Measurements from ENCODE around the gene LRRTM4.

DNA sequence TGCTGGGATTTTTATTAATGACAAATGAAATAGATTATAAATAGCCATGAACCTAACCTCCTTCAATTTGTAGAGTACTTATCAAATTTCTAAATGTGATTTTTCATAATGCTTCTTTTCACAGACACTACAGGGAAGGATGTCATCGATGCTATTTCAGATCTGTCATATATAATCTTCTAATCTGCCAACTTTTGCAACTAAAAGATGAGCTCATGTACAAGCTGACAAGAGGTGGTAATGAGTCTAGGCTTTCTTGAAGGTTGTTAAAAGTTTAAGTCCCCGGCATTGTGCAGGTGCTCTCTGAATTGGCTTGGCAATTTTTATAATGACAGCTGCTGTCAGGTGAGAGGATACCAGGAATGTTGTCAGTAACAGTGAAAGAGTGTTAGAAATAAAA, 320.4 kb downstream of the LRRTM4 start:
- TF ChIP-seq POLR2AphosphoS5 (IDR thresholded peaks at IDR 0.05; ENCODE audit: low read depth, low read length) (no peak), TAF1 (IDR thresholded peaks at IDR 0.05; ENCODE audit: borderline replicate concordance, insufficient read depth, low read length) (no peak), SIN3A (IDR thresholded peaks at IDR 0.05; ENCODE audit: borderline replicate concordance, insufficient read depth, low read length) (no peak)
- TF ChIP-seq, protein P1, sequence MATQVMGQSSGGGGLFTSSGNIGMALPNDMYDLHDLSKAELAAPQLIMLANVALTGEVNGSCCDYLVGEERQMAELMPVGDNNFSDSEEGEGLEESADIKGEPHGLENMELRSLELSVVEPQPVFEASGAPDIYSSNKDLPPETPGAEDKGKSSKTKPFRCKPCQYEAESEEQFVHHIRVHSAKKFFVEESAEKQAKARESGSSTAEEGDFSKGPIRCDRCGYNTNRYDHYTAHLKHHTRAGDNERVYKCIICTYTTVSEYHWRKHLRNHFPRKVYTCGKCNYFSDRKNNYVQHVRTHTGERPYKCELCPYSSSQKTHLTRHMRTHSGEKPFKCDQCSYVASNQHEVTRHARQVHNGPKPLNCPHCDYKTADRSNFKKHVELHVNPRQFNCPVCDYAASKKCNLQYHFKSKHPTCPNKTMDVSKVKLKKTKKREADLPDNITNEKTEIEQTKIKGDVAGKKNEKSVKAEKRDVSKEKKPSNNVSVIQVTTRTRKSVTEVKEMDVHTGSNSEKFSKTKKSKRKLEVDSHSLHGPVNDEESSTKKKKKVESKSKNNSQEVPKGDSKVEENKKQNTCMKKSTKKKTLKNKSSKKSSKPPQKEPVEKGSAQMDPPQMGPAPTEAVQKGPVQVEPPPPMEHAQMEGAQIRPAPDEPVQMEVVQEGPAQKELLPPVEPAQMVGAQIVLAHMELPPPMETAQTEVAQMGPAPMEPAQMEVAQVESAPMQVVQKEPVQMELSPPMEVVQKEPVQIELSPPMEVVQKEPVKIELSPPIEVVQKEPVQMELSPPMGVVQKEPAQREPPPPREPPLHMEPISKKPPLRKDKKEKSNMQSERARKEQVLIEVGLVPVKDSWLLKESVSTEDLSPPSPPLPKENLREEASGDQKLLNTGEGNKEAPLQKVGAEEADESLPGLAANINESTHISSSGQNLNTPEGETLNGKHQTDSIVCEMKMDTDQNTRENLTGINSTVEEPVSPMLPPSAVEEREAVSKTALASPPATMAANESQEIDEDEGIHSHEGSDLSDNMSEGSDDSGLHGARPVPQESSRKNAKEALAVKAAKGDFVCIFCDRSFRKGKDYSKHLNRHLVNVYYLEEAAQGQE (IDR thresholded peaks at IDR 0.05; ENCODE audit: insufficient read depth in 1 of 2, low read depth in 2 of 2, low read length in 2 of 2): no peak
